Hepatocyte (in vitro differentiated cells): ENCODE measurements around the gene PTPRN. TPM values are rescaled to one million over a fixed set of nuclear protein-coding genes. Genes with fewer than 3 reads are reported as not detected.

ENCODE experiments used
- DNase-seq: peaks from one replicate; pipeline ENCODE4 v3.0.0-alpha.2; 2016; ENCODE audit warnings: low spot score
- H2AFZ ChIP-seq: fragments of 200-600 bp; sonication (generic); 2 replicates; pipeline ENCODE4 v1.6.0; 2016; ENCODE audit warnings: antibody characterized with exemption, mild to moderate bottlenecking
- H3K27ac ChIP-seq: fragments of 200-600 bp; sonication (generic); 2 replicates; pipeline ENCODE4 v1.5.1; 2016; ENCODE audit warnings: mild to moderate bottlenecking
- H3K27me3 ChIP-seq: fragments of 200-600 bp; sonication (generic); 2 replicates; pipeline ENCODE4 v1.6.1; 2016
- H3K36me3 ChIP-seq: fragments of 200-600 bp; sonication (generic); replicated peaks from 2 replicates; pipeline ENCODE4 v1.5.1; 2016; ENCODE audit warnings: low read depth; ENCODE audit not compliant: insufficient read depth
- H3K4me1 ChIP-seq: fragments of 200-600 bp; sonication (generic); 2 replicates; pipeline ENCODE4 v1.5.1; 2016; ENCODE audit warnings: mild to moderate bottlenecking, moderate library complexity; ENCODE audit not compliant: insufficient read depth
- H3K4me2 ChIP-seq: fragments of 200-600 bp; sonication (generic); 2 replicates; pipeline ENCODE4 v1.6.0; 2016
- H3K4me3 ChIP-seq: fragments of 200-600 bp; sonication (generic); 2 replicates; pipeline ENCODE4 v1.5.1; 2016; ENCODE audit warnings: mild to moderate bottlenecking
- H3K79me2 ChIP-seq: fragments of 200-600 bp; sonication (generic); 2 replicates; pipeline ENCODE4 v1.6.0; 2017; ENCODE audit warnings: mild to moderate bottlenecking
- H3K9me2 ChIP-seq: fragments of 200-600 bp; sonication (generic); replicated peaks from 2 replicates; pipeline ENCODE4 v1.6.0; 2017; ENCODE audit warnings: mild to moderate bottlenecking; ENCODE audit not compliant: insufficient read depth
- H3K9me3 ChIP-seq: fragments of 200-600 bp; sonication (generic); 2 replicates; pipeline ENCODE4 v1.5.1; 2016; ENCODE audit warnings: low read depth, mild to moderate bottlenecking
- H4K20me1 ChIP-seq: fragments of 200-600 bp; sonication (generic); 2 replicates; pipeline ENCODE4 v1.6.0; 2016; ENCODE audit warnings: mild to moderate bottlenecking; ENCODE audit not compliant: insufficient read depth, poor library complexity, severe bottlenecking
- CTCF ChIP-seq: fragments of 200-600 bp; sonication (generic); IDR thresholded peaks from 2 replicates; pipeline ENCODE4 v1.5.1; 2016; ENCODE audit warnings: antibody characterized with exemption, mild to moderate bottlenecking; ENCODE audit not compliant: poor library complexity
- EZH2 ChIP-seq: fragments of 200-600 bp; sonication (generic); IDR thresholded peaks from 2 replicates; pipeline ENCODE4 v1.6.1; 2016; ENCODE audit warnings: antibody characterized with exemption, mild to moderate bottlenecking, borderline replicate concordance
- EZH2phosphoT487 ChIP-seq: fragments of 200-600 bp; sonication (generic); IDR thresholded peaks from one replicate; pipeline ENCODE4 v1.6.1; 2018; ENCODE audit warnings: antibody characterized with exemption, mild to moderate bottlenecking, low read depth, moderate library complexity; ENCODE audit not compliant: unreplicated experiment, severe bottlenecking
- WGBS: methylation state at CpG from one replicate; pipeline ENCODE4 v1.1.6; 2016; ENCODE audit warnings: low lambda C conversion rate; ENCODE audit errors: missing lambda C conversion rate; 5-methylcytosine and 5-hydroxymethylcytosine counted together
- polyA plus RNA-seq: library from polyadenylated mRNA; unstranded; fragments of >200 nt; fragmentation: Nextera tagmentation; extraction: Ambion mirVana; gene quantifications from 2 replicates; pipeline ENCODE4 v1.2.1, GENCODE V29; 2016
- total RNA-seq: library from RNA; depleted of rRNA; stranded (reverse); fragments of >200 nt; gene quantifications from 2 replicates; pipeline ENCODE4 v1.2.3, GENCODE V29; 2014

The PTPRN gene
- total and polyA plus RNA-seq, 2 experiments from 2014 or later = 4.6 to 9.8 TPM

DNA sequence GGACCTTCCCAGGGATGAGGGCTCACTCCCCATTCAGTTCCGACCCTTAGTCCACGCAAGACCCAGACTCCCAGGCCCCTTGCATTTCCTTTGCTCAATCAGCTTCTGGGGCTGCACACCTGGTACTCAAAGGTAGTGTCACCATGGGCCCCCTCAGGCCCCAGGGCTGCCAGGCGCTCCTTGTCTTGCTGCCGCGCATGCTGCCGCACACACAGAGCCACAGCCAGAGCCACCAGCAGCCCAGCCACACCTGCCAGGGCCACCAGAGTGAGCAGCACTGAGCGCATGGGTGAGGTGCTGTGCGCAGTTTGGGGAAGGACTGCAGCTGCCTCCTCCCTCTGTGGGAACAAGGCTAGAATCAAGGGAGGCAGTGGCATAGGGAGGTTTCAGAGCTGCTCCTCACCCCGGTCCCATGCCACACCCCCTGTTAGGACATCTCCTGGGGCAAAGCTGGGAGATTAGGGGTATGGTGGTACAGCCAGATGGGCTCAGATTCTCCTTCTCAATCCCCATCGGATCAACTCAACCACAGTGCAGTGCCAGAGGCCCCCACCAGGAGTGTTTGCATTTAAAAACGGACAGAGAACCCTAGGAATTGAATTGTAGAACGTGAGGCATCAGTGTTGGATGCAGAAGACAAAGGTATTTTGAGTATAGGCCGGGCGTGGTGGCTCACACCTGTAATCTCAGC is 11.3 kb downstream of the PTPRN start:
- DNase-seq = no peak
- H3K4me2 ChIP-seq = no peak overlapping the region
- no peak overlapping the region for H3K4me3 ChIP-seq
- no peaks in the 10 kb centered on the region for H3K36me3 ChIP-seq
- H2AFZ ChIP-seq = no peak overlapping the region
- H3K4me1 ChIP-seq = no peaks in the 10 kb centered on the region
- TF ChIP-seq CTCF (no peak), EZH2 (no peak), EZH2phosphoT487 (no peak)
- 86% methylated on average over 14 of the region's 14 CpGs for WGBS
- no peaks in the 10 kb centered on the region for H4K20me1 ChIP-seq
- no peak overlapping the region for H3K27ac ChIP-seq
- H3K79me2 ChIP-seq = no peaks in the 10 kb centered on the region
- H3K9me3 ChIP-seq = no peaks in the 10 kb centered on the region
- H3K9me2 ChIP-seq = no peaks in the 10 kb centered on the region
- peaks cover 27% of the 10 kb centered on the region for H3K27me3 ChIP-seq

DNA sequence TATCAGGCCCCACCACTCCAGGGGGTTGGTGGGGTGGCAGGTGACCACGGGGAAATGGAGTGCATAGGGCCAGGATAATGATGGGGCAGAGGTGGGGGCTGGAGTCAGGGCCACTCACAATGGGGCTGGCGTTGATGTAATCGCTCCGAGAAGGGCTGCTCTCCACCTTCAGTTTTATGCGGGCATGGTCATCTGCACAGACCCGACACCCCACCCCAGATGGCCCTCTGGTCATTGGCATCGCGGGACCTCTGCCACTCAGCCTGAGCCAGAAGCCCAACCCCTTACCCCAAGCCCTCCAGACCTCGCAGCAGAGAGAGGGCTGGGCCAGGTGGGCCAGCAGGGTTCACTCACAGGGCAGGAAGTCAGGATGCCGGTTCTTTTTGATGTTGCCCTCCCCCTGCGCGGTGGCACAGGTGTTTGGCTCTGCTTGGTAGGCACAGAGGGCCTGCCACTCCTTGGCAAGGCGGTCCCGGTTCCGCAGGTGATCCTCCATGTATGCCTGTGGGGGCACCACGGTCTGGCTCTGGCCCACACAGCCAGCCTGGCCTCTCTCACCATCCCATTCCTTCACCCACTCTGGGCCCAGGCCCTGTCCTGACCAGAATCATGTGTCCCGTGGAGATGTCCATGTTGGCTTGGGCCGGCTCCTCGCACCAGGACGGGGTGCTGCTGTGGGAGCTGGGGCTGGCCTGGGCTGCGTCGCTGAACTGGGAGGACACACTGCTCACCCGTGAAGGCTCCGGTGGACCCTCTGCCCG is 12.4 kb downstream of the PTPRN start:
- Histone ChIP-seq H3K79me2 (no peaks in the 10 kb centered on the region), H3K36me3 (no peaks in the 10 kb centered on the region), H3K27me3 (peaks cover 21% of the 10 kb centered on the region), H4K20me1 (no peaks in the 10 kb centered on the region), H3K27ac (no peak overlapping the region), H3K4me1 (no peaks in the 10 kb centered on the region), H3K9me3 (no peaks in the 10 kb centered on the region), H3K4me2 (no peak overlapping the region), H3K9me2 (no peaks in the 10 kb centered on the region), H3K4me3 (no peak overlapping the region), H2AFZ (no peak overlapping the region)
- DNase-seq = no peak
- TF ChIP-seq CTCF (no peak), EZH2 (no peak), EZH2phosphoT487 (no peak)
- WGBS = 93% methylated on average over 25 of the region's 25 CpGs

DNA sequence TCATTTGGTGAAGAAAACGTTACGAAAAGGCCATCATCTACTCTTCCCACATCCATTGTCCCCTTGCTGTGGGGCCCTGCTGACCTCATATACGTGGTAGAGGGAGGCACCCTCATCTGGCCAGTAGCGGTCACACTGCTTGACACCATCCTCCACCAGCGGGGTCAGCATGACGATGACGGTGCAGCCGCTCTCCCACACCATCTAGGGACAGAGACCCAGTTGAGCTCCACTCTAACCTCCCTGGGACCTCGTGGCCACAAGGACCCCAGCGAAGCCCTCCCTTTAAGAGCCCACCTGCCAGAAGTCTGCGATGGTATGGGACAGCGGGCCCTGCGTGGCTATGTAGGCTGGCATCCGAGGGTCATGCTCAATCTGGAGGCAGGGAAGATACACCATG is 13.1 kb downstream of the PTPRN start:
- no peaks in the 10 kb centered on the region for H3K9me2 ChIP-seq
- H3K27ac ChIP-seq = no peak overlapping the region
- H3K27me3 ChIP-seq = peaks cover 14% of the 10 kb centered on the region
- DNase-seq = no peak
- WGBS = 94% methylated on average over 14 of the region's 14 CpGs
- TF ChIP-seq CTCF = no peak
- no peak for TF ChIP-seq EZH2phosphoT487
- TF ChIP-seq EZH2 = no peak
- no peaks in the 10 kb centered on the region for H3K4me1 ChIP-seq
- H3K9me3 ChIP-seq = no peaks in the 10 kb centered on the region
- H3K36me3 ChIP-seq = no peaks in the 10 kb centered on the region
- no peak overlapping the region for H3K4me3 ChIP-seq
- H3K79me2 ChIP-seq = no peaks in the 10 kb centered on the region
- no peak overlapping the region for H2AFZ ChIP-seq
- no peaks in the 10 kb centered on the region for H4K20me1 ChIP-seq
- no peak overlapping the region for H3K4me2 ChIP-seq
